NT2/D1 (cell line): ENCODE results near the gene MCM3.

Experiments
- DNase-seq: peaks from one replicate; pipeline ENCODE4 v3.0.0-alpha.2; 2011; ENCODE audit warnings: low read depth, low spot score
- H3K27me3 ChIP-seq: 2 replicates; pipeline ENCODE4 v1.6.0; 2011; ENCODE audit warnings: mild to moderate bottlenecking; ENCODE audit not compliant: insufficient read length, insufficient read depth
- H3K36me3 ChIP-seq: 2 replicates; pipeline ENCODE4 v1.6.1; 2011; ENCODE audit warnings: mild to moderate bottlenecking, low read length, mixed read lengths; ENCODE audit not compliant: insufficient read depth, insufficient read length
- H3K4me1 ChIP-seq: 2 replicates; pipeline ENCODE4 v1.5.1; 2011; ENCODE audit not compliant: insufficient read depth, insufficient read length
- H3K4me3 ChIP-seq: 2 replicates; pipeline ENCODE4 v1.5.1; 2011; ENCODE audit warnings: low read depth; ENCODE audit not compliant: insufficient read length
- H3K9ac ChIP-seq: 2 replicates; pipeline ENCODE4 v1.6.0; 2011; ENCODE audit warnings: low read depth; ENCODE audit not compliant: insufficient read length
- H3K9me3 ChIP-seq: 2 replicates; pipeline ENCODE4 v1.5.1; 2011; ENCODE audit warnings: mild to moderate bottlenecking, low read length; ENCODE audit not compliant: insufficient read depth
- SUZ12 ChIP-seq: IDR thresholded peaks from 2 replicates; pipeline ENCODE4 v1.6.1; 2011; ENCODE audit not compliant: insufficient read length, insufficient read depth; ENCODE audit errors: extremely low read depth
- YY1 ChIP-seq: IDR thresholded peaks from 2 replicates; pipeline ENCODE4 v1.6.1; 2011; ENCODE audit not compliant: insufficient read length, insufficient read depth
- ZNF274 ChIP-seq: IDR thresholded peaks from 2 replicates; pipeline ENCODE4 v1.6.1; 2011; ENCODE audit warnings: mild to moderate bottlenecking, low read depth, low read length

Gene MCM3

DNA sequence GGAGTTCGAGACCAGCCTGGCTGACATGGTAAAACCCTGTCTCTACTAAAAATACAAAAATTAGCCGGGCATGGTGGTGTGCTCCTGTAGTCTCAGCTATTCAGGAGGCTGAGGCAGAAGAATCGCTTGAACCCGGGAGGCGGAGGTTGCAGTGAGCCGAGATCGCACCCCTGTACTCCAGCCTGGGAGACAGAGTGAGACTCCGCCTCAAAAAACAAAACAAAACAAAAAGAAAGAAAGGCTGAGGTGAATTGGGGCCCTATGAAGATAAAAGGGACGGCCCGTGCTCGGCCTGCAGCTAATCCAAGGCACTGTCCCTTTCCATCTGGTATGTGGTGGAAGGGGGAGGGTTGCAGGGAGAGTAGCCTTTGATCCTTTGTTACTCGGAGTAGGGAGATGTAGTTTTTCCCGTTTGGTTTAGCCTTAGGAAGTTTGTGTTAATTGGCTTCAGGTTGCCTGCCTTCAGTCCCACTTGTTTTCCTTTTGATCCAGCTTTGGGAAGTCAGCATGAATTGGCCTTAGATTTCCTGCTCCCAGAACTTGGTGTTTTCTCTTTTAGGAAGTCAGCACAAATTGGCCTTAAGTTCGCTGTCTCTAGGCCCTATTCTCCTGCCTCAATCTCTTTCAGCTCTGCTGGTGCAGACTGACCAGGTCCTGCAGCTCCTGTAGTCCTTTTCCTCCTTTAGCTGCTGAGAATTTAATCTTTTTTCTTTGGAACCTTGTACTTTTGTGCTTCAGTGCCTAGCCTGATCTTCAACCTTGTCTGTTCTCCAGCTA, 41.3 kb upstream of the MCM3 start:
- no peak for TF ChIP-seq ZNF274
- TF ChIP-seq SUZ12, result no peak
- TF ChIP-seq YY1, result no peak
- Histone ChIP-seq H3K27me3 (no peaks in the 10 kb centered on the region), H3K9ac (no peak overlapping the region), H3K4me3 (no peak overlapping the region), H3K9me3 (no peaks in the 10 kb centered on the region), H3K4me1 (no peaks in the 10 kb centered on the region), H3K36me3 (no peaks in the 10 kb centered on the region)
- DNase-seq, result peak; percentile 57

DNA sequence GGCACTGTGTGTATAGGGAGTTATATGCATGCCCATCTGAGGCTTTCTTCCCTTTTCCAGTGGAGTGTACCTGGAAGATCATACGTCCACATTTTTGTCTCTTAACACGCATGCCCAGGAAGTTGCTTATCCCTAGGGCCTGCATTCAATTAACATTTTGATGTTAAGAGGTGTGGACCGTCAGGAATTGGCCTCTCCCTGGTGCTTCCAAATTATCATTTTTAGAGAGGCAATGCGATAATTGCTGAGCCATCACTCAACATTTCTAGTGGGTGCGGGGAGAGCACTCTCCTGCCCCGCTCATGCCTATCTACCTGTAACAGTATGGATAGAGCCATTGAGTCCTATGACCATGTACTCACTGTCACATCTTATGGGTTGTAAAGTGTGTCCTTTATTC, 39.6 kb upstream of the MCM3 start:
- no peak overlapping the region for H3K4me3 ChIP-seq
- H3K36me3 ChIP-seq, result no peaks in the 10 kb centered on the region
- DNase-seq, result no peak
- no peaks in the 10 kb centered on the region for H3K9me3 ChIP-seq
- no peaks in the 10 kb centered on the region for H3K27me3 ChIP-seq
- no peak overlapping the region for H3K9ac ChIP-seq
- H3K4me1 ChIP-seq, result no peaks in the 10 kb centered on the region
- TF ChIP-seq ZNF274 (no peak), YY1 (no peak), SUZ12 (no peak)

DNA sequence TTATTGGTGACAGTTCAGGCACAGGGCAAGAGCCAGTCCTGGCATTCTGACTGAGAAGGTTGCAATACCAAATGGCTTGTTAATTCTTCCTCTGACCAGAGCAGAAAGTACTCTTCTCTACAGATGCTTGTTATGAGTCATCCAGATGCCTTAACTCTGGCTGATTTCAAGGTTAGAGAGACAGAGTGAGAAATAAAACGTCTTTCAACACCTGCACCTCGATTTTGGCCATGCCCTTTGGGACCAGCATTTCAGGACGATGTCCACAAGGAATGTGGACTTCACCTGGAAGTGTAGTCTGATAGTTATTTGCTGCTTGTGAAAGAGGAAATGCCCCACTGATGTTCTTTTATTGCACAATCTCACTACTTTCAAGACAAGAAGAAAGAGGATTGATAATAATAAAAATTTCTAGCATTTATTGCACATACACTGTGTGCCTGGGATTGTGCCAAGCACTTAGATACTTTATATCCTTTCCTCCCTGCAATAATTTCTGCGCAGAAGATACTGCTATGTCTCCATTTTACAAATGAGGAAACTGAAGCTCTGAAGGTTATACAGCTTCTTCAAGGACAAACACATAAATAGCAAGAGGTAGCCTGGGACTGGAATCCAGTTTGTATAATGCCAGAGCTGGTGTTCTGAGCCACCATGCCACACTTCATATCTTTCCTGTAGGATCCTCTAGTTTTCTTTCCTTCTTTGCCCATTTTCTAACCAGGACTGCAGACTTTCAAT, 33.5 kb upstream of the MCM3 start:
- TF ChIP-seq YY1, result no peak
- TF ChIP-seq ZNF274, result no peak
- no peak for TF ChIP-seq SUZ12
- no peak overlapping the region for H3K9ac ChIP-seq
- no peak overlapping the region for H3K4me3 ChIP-seq
- no peaks in the 10 kb centered on the region for H3K27me3 ChIP-seq
- no peak for DNase-seq
- no peaks in the 10 kb centered on the region for H3K4me1 ChIP-seq
- H3K9me3 ChIP-seq, result no peaks in the 10 kb centered on the region
- H3K36me3 ChIP-seq, result no peaks in the 10 kb centered on the region

DNA sequence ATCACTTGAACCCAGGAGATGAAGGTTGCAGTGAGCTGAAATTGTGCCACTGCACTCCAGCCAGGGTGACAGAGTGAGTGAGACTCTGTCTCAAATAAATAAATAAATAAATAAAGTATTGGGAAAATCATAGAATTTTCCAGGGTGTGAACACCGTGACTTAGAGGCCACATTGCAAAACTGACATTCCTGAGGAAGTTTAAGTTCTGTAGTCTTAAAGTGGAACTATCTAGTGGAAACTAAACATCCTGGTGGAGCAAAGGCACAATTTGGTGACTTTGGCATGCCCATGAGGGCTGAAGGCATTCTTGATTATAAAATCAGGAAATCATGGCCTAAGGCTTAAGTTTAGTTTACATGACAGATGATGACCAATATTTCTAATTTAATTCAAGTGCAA, 32.7 kb upstream of the MCM3 start:
- no peak overlapping the region for H3K4me3 ChIP-seq
- TF ChIP-seq YY1, result no peak
- no peak for TF ChIP-seq SUZ12
- no peak for TF ChIP-seq ZNF274
- H3K27me3 ChIP-seq, result no peaks in the 10 kb centered on the region
- H3K36me3 ChIP-seq, result no peaks in the 10 kb centered on the region
- no peak for DNase-seq
- no peak overlapping the region for H3K9ac ChIP-seq
- peaks cover 1% of the 10 kb centered on the region for H3K4me1 ChIP-seq
- H3K9me3 ChIP-seq, result no peaks in the 10 kb centered on the region

DNA sequence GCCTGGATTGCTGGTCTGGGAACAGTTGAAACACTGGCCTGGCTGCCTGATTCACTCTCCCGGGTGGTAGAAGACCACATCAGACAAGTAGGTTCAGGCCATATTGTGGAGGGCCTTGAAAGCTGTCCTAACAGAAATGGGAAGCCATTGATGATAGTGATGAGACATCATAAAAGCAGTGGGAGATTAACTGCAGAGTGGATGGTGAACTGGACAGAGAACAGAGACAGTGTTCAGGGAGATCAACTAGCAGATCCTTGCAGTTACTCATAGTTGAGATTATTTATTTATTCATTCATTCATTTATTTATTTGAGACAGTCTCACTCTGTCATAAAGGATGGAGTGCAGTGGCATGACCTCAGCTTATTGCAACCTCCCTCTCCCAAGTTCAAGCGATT, 30.2 kb upstream of the MCM3 start:
- H3K4me3 ChIP-seq, result no peak overlapping the region
- no peak for DNase-seq
- peaks cover 3% of the 10 kb centered on the region for H3K4me1 ChIP-seq
- no peak overlapping the region for H3K9ac ChIP-seq
- H3K36me3 ChIP-seq, result no peaks in the 10 kb centered on the region
- no peaks in the 10 kb centered on the region for H3K27me3 ChIP-seq
- H3K9me3 ChIP-seq, result no peaks in the 10 kb centered on the region
- TF ChIP-seq ZNF274 (no peak), SUZ12 (no peak), YY1 (no peak)

DNA sequence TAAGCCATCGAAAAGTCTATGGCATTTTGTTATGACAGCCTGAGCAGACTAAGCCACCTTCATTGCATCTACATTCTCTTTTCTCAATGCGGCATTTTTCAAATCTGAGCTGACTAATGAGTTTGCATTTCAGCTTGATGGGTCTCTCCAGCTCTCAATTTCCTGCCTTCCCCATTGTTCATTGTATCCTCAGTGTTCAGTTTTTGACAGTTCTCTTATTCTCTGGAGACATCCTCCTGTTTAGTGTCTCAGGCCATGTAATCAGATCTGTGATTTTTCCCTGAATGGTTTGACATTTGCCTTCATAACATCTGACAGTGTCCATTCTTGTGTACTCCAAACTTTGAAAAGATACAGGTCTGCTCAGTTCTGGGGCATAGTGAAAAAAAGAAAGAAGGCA, 27.9 kb upstream of the MCM3 start:
- Histone ChIP-seq H3K4me3 (no peak overlapping the region), H3K9me3 (no peaks in the 10 kb centered on the region), H3K27me3 (no peaks in the 10 kb centered on the region), H3K4me1 (peaks cover 3% of the 10 kb centered on the region), H3K9ac (no peak overlapping the region), H3K36me3 (no peaks in the 10 kb centered on the region)
- DNase-seq, result no peak
- TF ChIP-seq YY1 (no peak), ZNF274 (no peak), SUZ12 (no peak)

DNA sequence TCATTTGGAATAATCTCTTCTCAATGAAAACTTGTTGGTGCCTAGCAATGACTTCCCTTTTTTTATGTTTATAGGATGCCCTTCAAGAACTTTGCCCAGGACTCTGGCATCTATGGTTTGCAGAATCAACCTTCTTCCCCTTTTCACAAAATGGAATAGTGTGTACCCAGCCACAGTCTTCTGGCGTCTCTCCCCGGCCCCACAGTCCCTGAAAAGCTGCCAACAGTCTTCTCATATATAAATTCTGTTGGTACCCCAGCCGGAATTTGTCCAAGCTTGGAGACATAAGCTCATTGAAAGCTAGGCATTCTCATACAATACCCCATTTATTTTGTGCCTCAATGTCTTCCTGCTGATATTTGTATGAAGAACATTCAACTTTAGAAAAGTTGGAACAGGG, 26.4 kb upstream of the MCM3 start:
- H3K36me3 ChIP-seq, result no peaks in the 10 kb centered on the region
- no peak overlapping the region for H3K4me3 ChIP-seq
- peaks cover 3% of the 10 kb centered on the region for H3K4me1 ChIP-seq
- TF ChIP-seq YY1 (no peak), SUZ12 (no peak), ZNF274 (no peak)
- H3K27me3 ChIP-seq, result no peaks in the 10 kb centered on the region
- no peak overlapping the region for H3K9ac ChIP-seq
- DNase-seq, result no peak
- no peaks in the 10 kb centered on the region for H3K9me3 ChIP-seq
